ENCODE data around the gene MTHFSD.

GRCh38 chr16:86508947-86509758 lies 45.9 kb downstream of the MTHFSD start:
- peak in 1 of 4 experiments; percentile 14 for TF ChIP-seq CTCF (IDR thresholded peaks at IDR 0.05)
- TF ChIP-seq EP300 (IDR thresholded peaks at IDR 0.05) = peak; percentile 19
- TF ChIP-seq POLR2A (IDR thresholded peaks at IDR 0.05) = peak; percentile 62 to 72
- no peak for TF ChIP-seq POLR2AphosphoS5 (IDR thresholded peaks at IDR 0.05)

All from gastroesophageal sphincter (tissue), 3 donors.